K562 (cell line): ENCODE measurements around the gene LDLRAD3.

ENCODE experiments used
- CBFB ChIP-seq: sonication (generic); formaldehyde crosslinking; IDR thresholded peaks from 2 replicates; pipeline ENCODE4 v1.4.0; 2020; ENCODE audit warnings: mild to moderate bottlenecking, missing genetic modification reagents
- ELF1 ChIP-seq: fragments of 200-800 bp; sonication (Bioruptor generic); IDR thresholded peaks from 2 replicates; pipeline ENCODE4 v1.6.1; 2016; ENCODE audit warnings: missing genetic modification characterization, missing compliant biosample characterization
- NRF1 ChIP-seq, 2 experiments: fragments of 450-650 bp; IDR thresholded peaks in 1 of 2; conservative IDR thresholded peaks in 1 of 2; 2 replicates each; pipeline ENCODE4 v1.6.1; 2014; ENCODE audit warnings: mild to moderate bottlenecking in 2 of 2
- RAD21 ChIP-seq, 2 experiments: fragments of 250-450 bp in 1 of 2; fragments of 450-650 bp in 1 of 2; sonication (Bioruptor Pico) in 1 of 2; formaldehyde crosslinking in 1 of 2; IDR thresholded peaks in 1 of 2; conservative IDR thresholded peaks in 1 of 2; 2 replicates each; pipeline versions ENCODE4 v1.4.0 to v1.8.0; 2020 to 2022; ENCODE audit warnings: mild to moderate bottlenecking in 2 of 2, moderate library complexity in 1 of 2
- RFX1 ChIP-seq: fragments of 450-650 bp; IDR thresholded peaks from 2 replicates; pipeline ENCODE4 v1.6.1; 2016; ENCODE audit warnings: mild to moderate bottlenecking, moderate library complexity
- RFX5 ChIP-seq: IDR thresholded peaks from 2 replicates; pipeline ENCODE4 v1.6.1; 2011; ENCODE audit warnings: low read depth, mild to moderate bottlenecking, improper control_type of control experiment, low read length
- SFPQ ChIP-seq: fragments of 200-400 bp; formaldehyde crosslinking; IDR thresholded peaks from 2 replicates; pipeline ENCODE4 v1.6.1; 2017; ENCODE audit warnings: mild to moderate bottlenecking, low read depth, low read length, moderate library complexity
- SIRT6 ChIP-seq: IDR thresholded peaks from one replicate; pipeline ENCODE4 v1.6.1; 2012; ENCODE audit warnings: low read depth, mild to moderate bottlenecking, control low read depth, inconsistent platforms, low read length, moderate library complexity
- TBP ChIP-seq: optimal IDR thresholded peaks from 2 replicates; pipeline ENCODE3; 2011; ENCODE audit warnings: low read depth, low read length, improper control_type of control experiment
- USF2 ChIP-seq: sonication (generic); formaldehyde crosslinking; IDR thresholded peaks from 2 replicates; pipeline ENCODE4 v1.5.0; 2020; ENCODE audit warnings: missing genetic modification reagents
- YY1 ChIP-seq, 3 experiments: IDR thresholded peaks; 2 replicates each; pipeline ENCODE4 v1.6.1; 2011; ENCODE audit warnings: low read length in 2 of 3, mild to moderate bottlenecking in 2 of 3, moderate library complexity in 2 of 3, borderline replicate concordance in 1 of 3, control low read depth in 1 of 3, low read depth in 1 of 3; ENCODE audit not compliant: insufficient read depth in 3 of 3, insufficient replicate concordance in 2 of 3, control insufficient read depth in 1 of 3, insufficient read length in 1 of 3; ENCODE audit errors: extremely low read depth in 1 of 3
- ZNF274 ChIP-seq: IDR thresholded peaks from 2 replicates; pipeline ENCODE4 v1.6.1; 2011; ENCODE audit warnings: low read depth, mild to moderate bottlenecking, low read length, moderate library complexity, borderline replicate concordance
- TF ChIP-seq, protein P1 (sequence below), 3 experiments: IDR thresholded peaks in 2 of 3; conservative IDR thresholded peaks in 1 of 3; 2 replicates each; pipeline ENCODE4 v1.5.1; 2011 to 2012; ENCODE audit warnings: low read length in 3 of 3, mild to moderate bottlenecking in 3 of 3, control low read depth in 2 of 3, improper control_type of control experiment in 1 of 3, inconsistent platforms in 1 of 3, low read depth in 1 of 3, mixed read lengths in 1 of 3, moderate library complexity in 1 of 3; ENCODE audit not compliant: insufficient read depth in 2 of 3

DNA sequence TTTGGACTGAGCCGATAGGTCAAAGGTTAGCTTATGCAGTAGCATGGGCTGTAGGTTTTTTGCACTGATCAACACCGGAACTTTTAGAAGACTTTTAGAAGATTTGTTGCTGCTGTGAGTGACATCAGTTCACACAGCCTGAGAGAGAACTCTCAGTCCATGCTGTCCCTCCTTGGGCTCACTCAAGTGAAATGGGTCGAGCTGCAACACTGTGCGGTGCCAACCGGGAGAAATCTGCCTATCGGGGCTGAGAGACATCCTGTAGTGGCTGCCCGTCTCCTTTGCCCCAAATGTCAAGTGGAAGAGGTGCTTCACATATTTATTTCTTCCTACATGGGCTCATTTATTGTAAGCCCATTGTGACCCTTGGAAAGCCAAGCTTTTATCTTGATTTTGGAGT lies 170.2 kb downstream of the LDLRAD3 start:
- TF ChIP-seq, protein P1, sequence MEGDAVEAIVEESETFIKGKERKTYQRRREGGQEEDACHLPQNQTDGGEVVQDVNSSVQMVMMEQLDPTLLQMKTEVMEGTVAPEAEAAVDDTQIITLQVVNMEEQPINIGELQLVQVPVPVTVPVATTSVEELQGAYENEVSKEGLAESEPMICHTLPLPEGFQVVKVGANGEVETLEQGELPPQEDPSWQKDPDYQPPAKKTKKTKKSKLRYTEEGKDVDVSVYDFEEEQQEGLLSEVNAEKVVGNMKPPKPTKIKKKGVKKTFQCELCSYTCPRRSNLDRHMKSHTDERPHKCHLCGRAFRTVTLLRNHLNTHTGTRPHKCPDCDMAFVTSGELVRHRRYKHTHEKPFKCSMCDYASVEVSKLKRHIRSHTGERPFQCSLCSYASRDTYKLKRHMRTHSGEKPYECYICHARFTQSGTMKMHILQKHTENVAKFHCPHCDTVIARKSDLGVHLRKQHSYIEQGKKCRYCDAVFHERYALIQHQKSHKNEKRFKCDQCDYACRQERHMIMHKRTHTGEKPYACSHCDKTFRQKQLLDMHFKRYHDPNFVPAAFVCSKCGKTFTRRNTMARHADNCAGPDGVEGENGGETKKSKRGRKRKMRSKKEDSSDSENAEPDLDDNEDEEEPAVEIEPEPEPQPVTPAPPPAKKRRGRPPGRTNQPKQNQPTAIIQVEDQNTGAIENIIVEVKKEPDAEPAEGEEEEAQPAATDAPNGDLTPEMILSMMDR (IDR thresholded peaks at IDR 0.05 in 2 of 3, conservative IDR thresholded peaks at IDR 0.05 in 1 of 3; ENCODE audit: insufficient read depth in 2 of 3, low read depth in 1 of 3, low read length in 3 of 3), result no peak
- TF ChIP-seq SFPQ (no peak), SIRT6 (no peak), TBP (no peak), RAD21 (CRISPR knock-in tag; conservative IDR thresholded peaks at IDR 0.05 in 1 of 2, IDR thresholded peaks at IDR 0.05 in 1 of 2) (no peak), ZNF274 (no peak), NRF1 (conservative IDR thresholded peaks at IDR 0.05 in 1 of 2, IDR thresholded peaks at IDR 0.05 in 1 of 2) (no peak), RFX5 (no peak), CBFB (CRISPR knock-in tag) (no peak), USF2 (CRISPR knock-in tag) (no peak), ELF1 (tag) (no peak), RFX1 (no peak), YY1 (IDR thresholded peaks at IDR 0.05; ENCODE audit: borderline replicate concordance in 1 of 3, control insufficient read depth in 1 of 3, extremely low read depth in 1 of 3, insufficient read depth in 3 of 3, insufficient read length in 1 of 3, insufficient replicate concordance in 2 of 3, low read depth in 1 of 3, low read length in 2 of 3) (no peak)
